Measurements from ENCODE around the gene NIM1K.

- TF ChIP-seq POLR2A (IDR thresholded peaks at IDR 0.05; ENCODE audit: low read depth, low read length) (no peak), TAF1 (IDR thresholded peaks at IDR 0.05; ENCODE audit: borderline replicate concordance, low read depth, low read length) (no peak)
Observed at GRCh38 chr5:43288269-43288831, 96.3 kb downstream of the NIM1K start.
